Measurements from ENCODE around the gene WDFY2.
A peak's percentile ranks its signal among the peaks of the same experiment; 100 is the strongest.

WDFY2 gene

GRCh38 chr13:51804295-51805172 lies 220.3 kb downstream of the WDFY2 start:
- DNase-seq: no peak

- no peak for DNase-seq
These were observed 221.1 kb downstream of the WDFY2 start for GRCh38 chr13:51805313-51805712.

DNA sequence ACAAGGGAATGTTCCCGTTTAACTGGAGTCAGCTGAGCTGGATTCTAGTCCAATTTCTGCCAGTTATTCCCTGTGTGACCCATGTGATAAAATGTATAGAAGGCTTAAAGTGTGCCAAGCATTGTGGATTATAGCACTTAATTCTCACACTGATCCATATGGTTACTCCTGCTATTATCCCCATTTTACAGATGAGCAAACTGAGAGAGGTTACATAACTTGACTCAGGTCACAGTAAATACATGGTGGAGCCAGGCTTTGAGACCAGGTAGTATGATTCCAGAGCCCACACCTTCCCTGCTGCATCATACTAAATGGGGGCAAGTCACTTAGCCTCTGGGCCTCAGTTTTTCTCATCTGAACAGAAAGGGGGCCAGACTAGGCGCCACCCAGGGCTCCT lies 221.7 kb downstream of the WDFY2 start:
- no peak for DNase-seq

GRCh38 chr13:51806566-51806965 lies 222.3 kb downstream of the WDFY2 start:
- no peak for DNase-seq

DNA sequence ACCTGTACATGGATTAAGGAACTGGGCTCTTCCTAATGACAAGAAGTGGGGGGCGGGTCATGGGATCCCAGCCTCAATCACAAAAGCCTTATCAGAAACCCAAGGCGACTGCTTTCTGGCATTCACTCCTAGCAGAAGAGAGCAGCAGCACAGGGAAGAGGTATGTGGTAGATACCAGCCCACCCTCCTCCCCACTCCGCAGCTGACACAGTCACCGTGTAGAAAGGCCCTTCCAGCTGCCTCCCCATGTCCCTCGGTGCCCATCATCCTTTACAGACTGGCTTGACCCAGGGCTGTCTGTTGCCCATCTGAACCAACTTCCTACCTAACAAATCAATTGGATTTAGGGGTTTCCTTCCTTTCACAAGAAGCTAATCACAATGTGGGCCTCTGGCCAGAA lies 222.8 kb downstream of the WDFY2 start:
- DNase-seq: no peak

DNA sequence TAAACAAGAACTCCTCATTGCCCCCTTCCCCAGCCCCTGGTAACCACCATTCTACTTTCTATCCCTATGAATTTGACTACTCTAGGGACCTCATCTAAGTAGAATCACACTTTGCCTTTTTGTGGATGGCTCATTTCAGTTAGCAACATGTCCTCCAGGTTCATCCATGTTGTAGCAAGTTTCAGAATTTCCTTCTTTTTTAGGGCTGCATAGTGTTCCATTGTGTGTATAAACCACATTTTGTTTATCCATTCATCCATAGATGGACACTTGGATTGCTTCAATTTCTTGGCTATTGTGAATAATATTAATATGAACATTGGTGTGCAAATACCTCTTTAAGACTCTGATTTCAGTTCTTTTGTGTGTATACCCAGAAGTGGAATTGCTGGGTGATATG lies 224.5 kb downstream of the WDFY2 start:
- no peak for DNase-seq

GRCh38 chr13:51811046-51811445 lies 226.8 kb downstream of the WDFY2 start:
- no peak for DNase-seq

DNA sequence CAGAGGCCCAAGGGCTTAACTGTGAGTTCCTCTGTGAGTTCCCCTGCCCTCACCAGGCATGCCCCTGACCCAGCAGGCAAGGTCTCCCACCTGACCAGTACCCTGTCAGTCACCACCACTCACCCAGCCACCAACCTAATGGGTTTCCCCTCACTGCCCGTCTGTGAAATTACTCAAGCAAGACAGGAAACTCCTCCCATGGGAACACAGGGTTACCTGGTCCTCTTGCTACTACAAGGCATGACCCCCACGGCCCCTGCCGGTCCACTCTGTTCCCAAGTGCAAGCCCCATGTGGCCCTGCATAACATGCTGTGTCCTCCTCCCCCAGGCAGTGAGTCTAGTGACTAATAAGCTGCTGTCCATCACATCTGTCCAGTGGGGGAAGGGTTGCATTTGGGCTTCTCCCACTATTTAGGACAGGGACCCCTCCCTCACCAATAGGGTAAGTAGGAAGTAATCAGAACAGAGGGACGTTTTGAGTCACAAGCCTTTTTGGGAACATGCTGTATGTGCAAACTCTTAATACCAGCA lies 227.7 kb downstream of the WDFY2 start:
- no peak for DNase-seq

DNA sequence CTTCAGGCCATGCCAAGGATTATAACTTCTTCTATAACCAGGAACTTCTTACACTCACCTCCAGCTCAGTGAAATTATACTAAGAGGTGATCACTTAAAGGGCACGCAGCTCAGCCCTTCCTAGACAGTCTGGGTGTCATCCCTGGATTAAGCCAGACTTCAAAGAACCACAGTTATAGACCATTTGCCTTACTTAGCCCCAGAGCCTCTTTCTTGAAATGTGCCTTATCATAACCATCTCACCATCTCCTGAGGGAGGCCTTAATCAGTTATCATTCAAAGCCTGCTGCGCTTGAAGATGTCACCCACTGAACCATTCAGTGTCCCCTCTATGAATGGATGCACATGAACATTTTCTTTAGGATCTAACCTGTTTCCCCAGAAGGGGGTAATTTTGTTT lies 229.8 kb downstream of the WDFY2 start:
- DNase-seq: no peak

GRCh38 chr13:51814825-51815650 lies 230.8 kb downstream of the WDFY2 start:
- peak; percentile 27 for DNase-seq

- no peak for DNase-seq
These were observed 231.6 kb downstream of the WDFY2 start for GRCh38 chr13:51815848-51816247.

DNA sequence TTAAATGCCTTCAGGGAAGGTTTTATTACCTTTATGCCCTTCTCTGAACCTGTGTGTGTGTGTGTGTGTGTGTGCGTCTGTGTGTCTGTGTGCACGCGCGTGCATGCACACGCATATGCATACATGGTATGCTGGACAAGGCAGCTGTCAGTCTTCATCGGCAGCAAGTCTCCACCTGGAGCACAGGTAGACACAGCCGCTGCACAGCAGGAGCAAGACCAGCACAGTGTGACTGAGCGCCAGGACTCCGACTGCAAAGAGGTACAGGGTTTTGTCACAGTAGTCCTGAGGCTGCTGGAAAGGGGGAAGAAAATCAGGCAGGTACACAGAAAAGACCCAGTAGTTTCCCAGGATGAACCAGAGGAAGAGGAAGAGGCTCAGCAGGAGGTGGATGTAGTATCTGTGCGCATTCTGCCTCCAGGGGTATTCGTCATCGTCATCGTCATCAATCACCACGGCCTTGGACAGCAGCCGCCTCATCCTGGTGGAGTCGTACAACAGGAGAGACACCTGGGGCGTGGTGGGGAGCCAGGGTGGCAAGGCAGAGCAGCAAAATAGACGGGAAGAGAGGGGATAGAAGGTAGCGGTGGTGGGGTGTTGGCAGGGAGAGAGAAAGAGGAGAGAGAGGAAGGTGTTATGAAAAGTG lies 232.5 kb downstream of the WDFY2 start:
- DNase-seq: no peak

All from GF-D8 (cell line).